Neural progenitor cell (in vitro differentiated cells): Measurements from ENCODE around the gene PPL. TPM values are rescaled to one million over a fixed set of nuclear protein-coding genes. Genes with fewer than 3 reads are reported as not detected.

Source experiments
- DNase-seq: peaks from one replicate; pipeline ENCODE4 v3.0.0-alpha.2; 2016; ENCODE audit warnings: low spot score
- H2AFZ ChIP-seq: fragments of 200-600 bp; sonication (generic); replicated peaks from 2 replicates; pipeline ENCODE4 v1.6.1; 2016; ENCODE audit warnings: antibody characterized with exemption
- H3F3A ChIP-seq: fragments of 200-600 bp; sonication (generic); 2 replicates; pipeline ENCODE4 v1.6.1; 2016; ENCODE audit warnings: antibody characterized with exemption, low read depth
- H3K27ac ChIP-seq: fragments of 200-600 bp; sonication (generic); 2 replicates; pipeline ENCODE4 v1.5.1; 2016; ENCODE audit warnings: mild to moderate bottlenecking
- H3K27me3 ChIP-seq: fragments of 200-600 bp; sonication (generic); 2 replicates; pipeline ENCODE4 v1.6.1; 2016; ENCODE audit warnings: mild to moderate bottlenecking, moderate library complexity
- H3K36me3 ChIP-seq: fragments of 200-600 bp; sonication (generic); 2 replicates; pipeline ENCODE4 v1.5.1; 2016
- H3K4me1 ChIP-seq: fragments of 200-600 bp; sonication (generic); 2 replicates; pipeline ENCODE4 v1.6.1; 2016; ENCODE audit warnings: mixed run types
- H3K4me2 ChIP-seq: fragments of 200-600 bp; sonication (generic); 2 replicates; pipeline ENCODE4 v1.6.1; 2016
- H3K4me3 ChIP-seq: fragments of 200-600 bp; sonication (generic); 2 replicates; pipeline ENCODE4 v1.5.1; 2016
- H3K79me2 ChIP-seq: fragments of 200-600 bp; sonication (generic); 2 replicates; pipeline ENCODE4 v1.6.1; 2016; ENCODE audit warnings: low read depth
- H3K9ac ChIP-seq: fragments of 200-600 bp; sonication (generic); 2 replicates; pipeline ENCODE4 v1.6.1; 2016
- H3K9me3 ChIP-seq: fragments of 200-600 bp; sonication (generic); 2 replicates; pipeline ENCODE4 v1.5.1; 2016; ENCODE audit warnings: low read depth
- H4K20me1 ChIP-seq: fragments of 200-600 bp; sonication (generic); 2 replicates; pipeline ENCODE4 v1.6.1; 2016; ENCODE audit warnings: low read depth
- H3K27ac Mint-ChIP-seq: 3 replicates; pipeline ENCODE4 v1.8.0; 2021; ENCODE audit warnings: mixed read lengths
- H3K27me3 Mint-ChIP-seq: 2 replicates; pipeline ENCODE4 v1.8.0; 2022; ENCODE audit warnings: low read depth, mild to moderate bottlenecking, inconsistent platforms, moderate library complexity, mixed read lengths; ENCODE audit not compliant: insufficient read depth
- H3K36me3 Mint-ChIP-seq: 3 replicates; pipeline ENCODE4 v1.8.0; 2021; ENCODE audit warnings: mixed read lengths
- H3K4me1 Mint-ChIP-seq: 3 replicates; pipeline ENCODE4 v1.8.0; 2021; ENCODE audit warnings: mixed read lengths
- H3K4me3 Mint-ChIP-seq: 3 replicates; pipeline ENCODE4 v1.8.0; 2021; ENCODE audit warnings: mild to moderate bottlenecking, moderate library complexity, mixed read lengths
- H3K9me3 Mint-ChIP-seq: 3 replicates; pipeline ENCODE4 v1.8.0; 2020; ENCODE audit warnings: mixed read lengths
- EZH2 ChIP-seq: fragments of 200-600 bp; sonication (generic); IDR thresholded peaks from 2 replicates; pipeline ENCODE4 v1.6.1; 2017; ENCODE audit warnings: antibody characterized with exemption, mild to moderate bottlenecking, moderate library complexity
- EZH2phosphoT487 ChIP-seq: fragments of 200-600 bp; sonication (generic); IDR thresholded peaks from 2 replicates; pipeline ENCODE4 v1.6.1; 2017; ENCODE audit warnings: antibody characterized with exemption
- total RNA-seq: library from RNA; depleted of rRNA; stranded (reverse); fragments of >200 nt; gene quantifications from 2 replicates; pipeline ENCODE4 v1.2.3, GENCODE V29; 2015; ENCODE audit warnings: low replicate concordance
- TF ChIP-seq, protein P1 (sequence below): fragments of 200-600 bp; sonication (generic); IDR thresholded peaks from 2 replicates; pipeline ENCODE4 v1.5.1; 2017; ENCODE audit warnings: antibody characterized with exemption, mild to moderate bottlenecking

The PPL gene
- total RNA-seq, 1 donor from 2014 or later: 1.0 TPM

DNA sequence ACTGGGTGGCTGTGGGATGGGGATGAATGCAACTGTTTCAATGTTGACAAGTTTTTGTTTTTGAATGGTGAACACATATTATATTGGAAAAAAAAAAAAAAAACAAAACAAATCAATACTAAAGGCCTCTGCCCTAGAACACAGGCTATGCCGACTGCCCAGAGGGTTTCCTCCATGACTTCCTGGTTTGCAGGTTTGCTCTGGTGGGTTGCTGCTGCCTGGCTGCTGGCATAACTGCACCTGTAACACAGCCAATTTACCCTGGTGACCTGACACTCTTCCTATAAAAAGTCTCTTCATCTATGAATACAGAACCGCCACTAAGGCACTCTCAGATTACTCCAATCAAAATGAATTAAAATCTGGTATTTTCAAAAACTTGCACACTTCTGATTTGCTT, 100.2 kb downstream of the PPL start:
- H3K4me1 Mint-ChIP-seq: no peaks in the 10 kb centered on the region
- H3K9me3 Mint-ChIP-seq: no peaks in the 10 kb centered on the region
- H3K36me3 Mint-ChIP-seq: peaks cover 24% of the 10 kb centered on the region
- H3K9me3 ChIP-seq: no peaks in the 10 kb centered on the region
- H3K27me3 Mint-ChIP-seq: no peaks in the 10 kb centered on the region
- H3K4me3 Mint-ChIP-seq: no peak overlapping the region
- no peak overlapping the region for H3K4me3 ChIP-seq
- no peak overlapping the region for H3K9ac ChIP-seq
- no peak for DNase-seq
- H3F3A ChIP-seq: peaks cover 6% of the 10 kb centered on the region
- H3K79me2 ChIP-seq: peaks cover 4% of the 10 kb centered on the region
- H2AFZ ChIP-seq: no peak overlapping the region
- H3K27ac ChIP-seq: no peak overlapping the region
- H3K4me2 ChIP-seq: no peak overlapping the region
- peaks cover 4% of the 10 kb centered on the region for H4K20me1 ChIP-seq
- H3K4me1 ChIP-seq: no peaks in the 10 kb centered on the region
- no peaks in the 10 kb centered on the region for H3K27me3 ChIP-seq
- H3K36me3 ChIP-seq: peaks cover 10% of the 10 kb centered on the region
- H3K27ac Mint-ChIP-seq: no peak overlapping the region
- TF ChIP-seq EZH2phosphoT487 (no peak), EZH2 (no peak)
- TF ChIP-seq, protein P1, sequence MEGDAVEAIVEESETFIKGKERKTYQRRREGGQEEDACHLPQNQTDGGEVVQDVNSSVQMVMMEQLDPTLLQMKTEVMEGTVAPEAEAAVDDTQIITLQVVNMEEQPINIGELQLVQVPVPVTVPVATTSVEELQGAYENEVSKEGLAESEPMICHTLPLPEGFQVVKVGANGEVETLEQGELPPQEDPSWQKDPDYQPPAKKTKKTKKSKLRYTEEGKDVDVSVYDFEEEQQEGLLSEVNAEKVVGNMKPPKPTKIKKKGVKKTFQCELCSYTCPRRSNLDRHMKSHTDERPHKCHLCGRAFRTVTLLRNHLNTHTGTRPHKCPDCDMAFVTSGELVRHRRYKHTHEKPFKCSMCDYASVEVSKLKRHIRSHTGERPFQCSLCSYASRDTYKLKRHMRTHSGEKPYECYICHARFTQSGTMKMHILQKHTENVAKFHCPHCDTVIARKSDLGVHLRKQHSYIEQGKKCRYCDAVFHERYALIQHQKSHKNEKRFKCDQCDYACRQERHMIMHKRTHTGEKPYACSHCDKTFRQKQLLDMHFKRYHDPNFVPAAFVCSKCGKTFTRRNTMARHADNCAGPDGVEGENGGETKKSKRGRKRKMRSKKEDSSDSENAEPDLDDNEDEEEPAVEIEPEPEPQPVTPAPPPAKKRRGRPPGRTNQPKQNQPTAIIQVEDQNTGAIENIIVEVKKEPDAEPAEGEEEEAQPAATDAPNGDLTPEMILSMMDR: no peak

DNA sequence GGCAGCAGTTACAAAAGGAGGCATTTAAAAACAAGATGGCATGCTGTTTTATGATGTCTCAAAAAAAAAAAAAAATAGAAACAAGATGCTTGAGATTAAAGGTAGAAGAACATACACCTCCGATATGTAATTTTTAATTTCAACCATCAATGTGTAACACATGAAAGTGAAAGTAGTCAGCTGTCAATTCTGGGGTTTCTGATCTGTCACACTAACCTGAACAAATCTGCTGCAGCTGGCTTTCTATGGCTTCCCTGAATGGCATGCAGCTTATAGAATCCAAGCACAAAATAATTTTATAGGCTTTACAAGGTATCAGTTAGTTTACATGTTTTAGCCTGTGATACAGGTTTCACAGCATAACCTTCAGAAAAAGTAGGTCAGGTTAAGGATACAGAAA, 103.4 kb downstream of the PPL start:
- no peak overlapping the region for H2AFZ ChIP-seq
- peaks cover 10% of the 10 kb centered on the region for H3K36me3 ChIP-seq
- no peaks in the 10 kb centered on the region for H3K9me3 Mint-ChIP-seq
- no peaks in the 10 kb centered on the region for H3K9me3 ChIP-seq
- no peaks in the 10 kb centered on the region for H3K4me1 ChIP-seq
- no peak overlapping the region for H3K27ac ChIP-seq
- H3K4me2 ChIP-seq: no peak overlapping the region
- no peak overlapping the region for H3K9ac ChIP-seq
- H3F3A ChIP-seq: no peaks in the 10 kb centered on the region
- no peaks in the 10 kb centered on the region for H4K20me1 ChIP-seq
- H3K27ac Mint-ChIP-seq: no peak overlapping the region
- no peaks in the 10 kb centered on the region for H3K27me3 ChIP-seq
- peaks cover 23% of the 10 kb centered on the region for H3K36me3 Mint-ChIP-seq
- no peak for DNase-seq
- no peak for TF ChIP-seq EZH2
- TF ChIP-seq, protein P1: no peak
- H3K4me3 ChIP-seq: no peak overlapping the region
- no peaks in the 10 kb centered on the region for H3K4me1 Mint-ChIP-seq
- no peaks in the 10 kb centered on the region for H3K27me3 Mint-ChIP-seq
- H3K4me3 Mint-ChIP-seq: no peak overlapping the region
- H3K79me2 ChIP-seq: no peaks in the 10 kb centered on the region

DNA sequence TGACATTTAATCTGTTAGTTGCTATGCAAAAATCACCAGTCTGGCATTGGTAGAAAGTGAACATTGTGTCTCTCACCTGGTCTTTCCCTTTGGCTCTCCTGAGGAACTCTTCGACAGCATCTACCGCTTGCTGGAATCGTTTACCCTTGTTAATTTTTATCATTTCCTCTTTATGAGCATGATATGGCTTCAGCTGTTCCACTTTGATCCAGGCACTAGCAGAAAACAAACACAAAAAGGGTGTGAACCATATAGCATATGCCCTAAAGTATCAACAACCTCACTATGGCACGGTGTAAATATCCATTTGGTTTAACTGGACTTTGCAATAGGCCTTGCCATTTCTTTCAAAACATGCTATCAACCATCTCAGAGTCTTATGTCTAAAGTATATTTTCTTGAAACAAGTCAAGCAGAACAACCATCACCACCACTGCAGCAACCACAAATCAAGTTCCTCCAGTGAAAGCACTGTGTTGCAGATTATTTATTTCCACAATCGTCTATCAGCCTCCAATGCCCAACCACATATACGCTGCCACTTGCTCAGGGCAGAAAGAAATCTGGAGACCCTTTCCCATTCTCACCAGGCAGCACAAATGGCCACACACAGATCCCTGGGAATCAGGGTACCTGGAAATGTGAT, 104.1 kb downstream of the PPL start:
- H3K36me3 ChIP-seq: peaks cover 10% of the 10 kb centered on the region
- H3K9ac ChIP-seq: no peak overlapping the region
- no peaks in the 10 kb centered on the region for H4K20me1 ChIP-seq

More for the DNA sequence above, 104.1 kb downstream of the PPL start:
- Histone ChIP-seq H3K4me2 (no peak overlapping the region), H3K9me3 (no peaks in the 10 kb centered on the region), H3K27ac (no peak overlapping the region), H3K4me3 (no peak overlapping the region), H3F3A (no peaks in the 10 kb centered on the region), H2AFZ (no peak overlapping the region), H3K79me2 (no peaks in the 10 kb centered on the region), H3K4me1 (no peaks in the 10 kb centered on the region), H3K27me3 (no peaks in the 10 kb centered on the region)
- no peak overlapping the region for H3K4me3 Mint-ChIP-seq
- TF ChIP-seq EZH2: no peak
- TF ChIP-seq, protein P1: no peak
- TF ChIP-seq EZH2phosphoT487: no peak
- DNase-seq: no peak
- H3K27me3 Mint-ChIP-seq: no peaks in the 10 kb centered on the region
- no peaks in the 10 kb centered on the region for H3K4me1 Mint-ChIP-seq
- no peak overlapping the region for H3K27ac Mint-ChIP-seq
- H3K36me3 Mint-ChIP-seq: peaks cover 25% of the 10 kb centered on the region
- H3K9me3 Mint-ChIP-seq: no peaks in the 10 kb centered on the region

Other genes starting within 250 kb of the PPL start
- 10.9 and 39.3 TPM in 2 replicates for gene NUDT16L1, start 243.6 kb downstream of the PPL start, total RNA-seq
- gene ANKS3, start 202.9 kb downstream of the PPL start, total RNA-seq: 20.6 and 32.7 TPM in 2 replicates
- gene DNAAF8, start 202.6 kb downstream of the PPL start, total RNA-seq: not detected in 2 replicates
- gene ZNF500, start 170.0 kb downstream of the PPL start, total RNA-seq: 4.2 and 17.9 TPM in 2 replicates
- gene SEPTIN12, start 148.8 kb downstream of the PPL start, total RNA-seq: not detected in 2 replicates
- gene SMIM22, start 141.8 kb downstream of the PPL start, total RNA-seq: not detected in 2 replicates
- gene ROGDI, start 134.5 kb downstream of the PPL start, total RNA-seq: 22.2 and 49.3 TPM in 2 replicates
- 53.0 and 57.0 TPM in 2 replicates for gene GLYR1, start 89.9 kb downstream of the PPL start, total RNA-seq
- 28.4 and 32.7 TPM in 2 replicates for gene UBN1, start 89.7 kb downstream of the PPL start, total RNA-seq
- gene SEC14L5, start 21.2 kb upstream of the PPL start, total RNA-seq: 0.41 and 0.65 TPM in 2 replicates
- 3.3 and 19.9 TPM in 2 replicates for gene NAGPA, start 96.8 kb upstream of the PPL start, total RNA-seq
- gene C16orf89, start 128.8 kb upstream of the PPL start, total RNA-seq: 0.37 and 1.0 TPM in 2 replicates
- 6.1 and 12.5 TPM in 2 replicates for gene ALG1, start 134.7 kb upstream of the PPL start, total RNA-seq
- gene EEF2KMT, start 160.6 kb upstream of the PPL start, total RNA-seq: 4.1 and 10.7 TPM in 2 replicates